ENCODE data around the gene PNKD.

- TF ChIP-seq CTCF (IDR thresholded peaks at IDR 0.05) (no peak), POLR2A (IDR thresholded peaks at IDR 0.05) (no peak)
Observed at GRCh38 chr2:218323526-218324472, 53.5 kb downstream of the PNKD start.
